LNCAP (cell line): ENCODE measurements around the gene HOMER2.

Source experiments
- TF ChIP-seq, protein P1 (sequence below): fragments of 450-650 bp; IDR thresholded peaks from 2 replicates; pipeline ENCODE4 v1.5.1; 2017; ENCODE audit warnings: mild to moderate bottlenecking

Gene HOMER2

GRCh38 chr15:82845686-82846085 lies 106.8 kb downstream of the HOMER2 start:
- TF ChIP-seq, protein P1, sequence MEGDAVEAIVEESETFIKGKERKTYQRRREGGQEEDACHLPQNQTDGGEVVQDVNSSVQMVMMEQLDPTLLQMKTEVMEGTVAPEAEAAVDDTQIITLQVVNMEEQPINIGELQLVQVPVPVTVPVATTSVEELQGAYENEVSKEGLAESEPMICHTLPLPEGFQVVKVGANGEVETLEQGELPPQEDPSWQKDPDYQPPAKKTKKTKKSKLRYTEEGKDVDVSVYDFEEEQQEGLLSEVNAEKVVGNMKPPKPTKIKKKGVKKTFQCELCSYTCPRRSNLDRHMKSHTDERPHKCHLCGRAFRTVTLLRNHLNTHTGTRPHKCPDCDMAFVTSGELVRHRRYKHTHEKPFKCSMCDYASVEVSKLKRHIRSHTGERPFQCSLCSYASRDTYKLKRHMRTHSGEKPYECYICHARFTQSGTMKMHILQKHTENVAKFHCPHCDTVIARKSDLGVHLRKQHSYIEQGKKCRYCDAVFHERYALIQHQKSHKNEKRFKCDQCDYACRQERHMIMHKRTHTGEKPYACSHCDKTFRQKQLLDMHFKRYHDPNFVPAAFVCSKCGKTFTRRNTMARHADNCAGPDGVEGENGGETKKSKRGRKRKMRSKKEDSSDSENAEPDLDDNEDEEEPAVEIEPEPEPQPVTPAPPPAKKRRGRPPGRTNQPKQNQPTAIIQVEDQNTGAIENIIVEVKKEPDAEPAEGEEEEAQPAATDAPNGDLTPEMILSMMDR = no peak

DNA sequence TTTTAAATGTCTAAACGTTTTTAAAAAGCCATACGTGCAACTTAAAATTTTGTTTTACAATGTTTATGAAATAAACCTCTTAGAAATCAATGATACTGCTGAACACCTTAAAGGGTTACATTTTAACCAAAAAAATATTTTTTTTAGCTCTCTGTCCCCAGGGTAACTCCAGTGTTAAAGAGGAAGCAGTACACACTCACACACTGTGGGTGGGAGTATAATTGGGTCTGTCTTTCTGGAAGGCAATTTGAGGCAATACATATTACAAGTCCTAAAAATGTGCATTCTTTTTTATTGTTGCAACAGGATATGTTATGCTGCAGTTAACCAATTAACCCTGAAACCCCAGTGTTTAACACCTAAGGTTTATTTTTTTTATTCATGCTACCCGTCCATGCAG lies 109.0 kb downstream of the HOMER2 start:
- TF ChIP-seq, protein P1 = no peak

DNA sequence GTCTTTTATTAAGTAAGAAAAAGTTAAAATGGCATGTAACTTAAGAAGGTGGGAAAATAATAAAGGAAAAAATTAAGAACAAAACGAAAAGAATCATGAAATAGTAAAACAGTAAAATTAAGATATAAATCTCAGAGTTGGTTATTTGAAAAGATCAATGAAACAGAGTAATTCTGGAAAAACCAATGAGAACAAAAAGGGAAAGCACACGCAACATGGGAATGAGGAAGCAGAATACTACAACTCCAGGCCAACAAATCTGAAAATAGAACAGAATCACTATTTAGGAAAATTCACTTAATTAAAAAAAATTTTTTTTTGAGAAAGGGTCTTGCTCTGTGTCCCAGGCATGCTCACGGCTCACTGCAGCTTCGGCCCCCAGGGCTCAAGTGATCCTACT lies 112.4 kb downstream of the HOMER2 start:
- TF ChIP-seq, protein P1 = no peak

DNA sequence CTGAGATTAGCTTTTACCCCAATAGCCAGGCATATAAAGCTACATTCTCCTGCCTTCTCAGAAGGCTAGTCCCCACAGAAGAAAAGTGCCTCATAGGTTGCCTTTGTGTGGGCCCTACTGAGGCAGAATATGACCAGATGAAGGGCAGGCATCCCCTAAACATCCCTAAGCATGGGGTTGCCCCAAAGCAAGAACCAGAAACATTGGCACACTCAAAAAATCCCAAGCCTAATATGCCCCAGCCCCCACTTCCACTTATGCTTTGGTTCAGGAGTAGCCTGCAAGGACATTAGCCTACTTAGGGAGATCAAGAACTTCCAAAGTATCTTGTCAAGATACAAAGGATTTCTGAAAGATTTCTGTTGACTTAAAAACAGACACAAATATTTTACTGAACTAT lies 113.4 kb downstream of the HOMER2 start:
- TF ChIP-seq, protein P1 = no peak

DNA sequence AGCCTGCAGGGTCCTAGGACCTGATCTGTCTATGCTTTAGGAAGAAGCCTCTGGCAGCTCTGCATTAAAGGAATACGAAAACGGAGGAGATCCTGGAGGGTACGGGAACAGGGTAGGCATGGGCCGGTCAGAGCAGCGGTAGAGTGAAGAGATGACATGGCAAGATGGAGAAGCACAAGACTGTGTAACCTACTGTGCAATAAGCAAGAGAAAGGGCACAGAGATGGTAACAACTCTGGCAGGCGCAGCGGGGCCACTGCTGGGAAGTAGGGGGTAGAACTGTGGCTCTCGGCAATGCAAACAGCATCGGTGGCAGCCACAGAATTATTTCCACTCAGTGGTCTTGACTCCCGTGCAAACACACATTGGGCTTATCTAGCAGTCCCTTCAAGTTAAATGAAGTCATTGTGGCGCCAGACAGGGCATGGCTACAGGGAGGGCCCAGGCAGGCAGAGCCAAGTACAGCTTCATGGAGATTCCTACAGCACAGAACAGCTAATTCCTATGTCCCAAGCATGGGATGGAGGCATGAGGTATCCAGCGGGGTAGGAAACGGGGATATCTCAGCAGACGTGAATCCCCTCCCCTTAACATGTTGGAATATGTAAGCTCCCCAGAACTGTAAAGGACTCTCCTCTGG lies 114.3 kb downstream of the HOMER2 start:
- TF ChIP-seq, protein P1 = no peak

DNA sequence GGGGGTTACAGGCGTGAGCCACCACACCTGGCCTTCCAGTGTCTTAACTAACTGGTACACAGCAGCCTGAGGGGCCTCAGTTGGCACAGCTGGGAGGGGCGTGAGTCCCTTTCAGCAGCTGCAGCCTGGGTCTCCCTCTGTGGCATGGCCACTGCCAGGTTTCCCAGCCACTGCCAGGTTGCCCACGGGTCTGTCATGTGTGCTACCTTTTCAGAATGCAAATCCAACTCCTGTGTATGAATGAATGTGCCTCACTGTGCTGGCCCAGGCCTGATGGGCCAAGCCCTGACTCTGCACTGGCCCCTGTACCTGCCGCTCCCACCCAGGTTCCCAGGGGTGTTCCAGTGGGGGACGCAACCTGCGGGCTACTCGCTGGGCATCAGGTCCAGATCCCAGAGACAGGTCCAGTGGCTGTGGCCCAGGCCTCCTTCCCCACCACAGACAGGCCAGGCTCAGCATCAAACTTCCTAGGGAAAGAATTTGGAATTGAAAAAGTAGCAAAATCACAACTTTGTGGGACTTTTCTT lies 117.1 kb downstream of the HOMER2 start:
- TF ChIP-seq, protein P1 = no peak

GRCh38 chr15:82833362-82833682 lies 119.2 kb downstream of the HOMER2 start:
- TF ChIP-seq, protein P1 = no peak
